Gastrocnemius medialis (tissue), 4 donors: ENCODE data around the gene RRP1.

ENCODE experiments used
- POLR2A ChIP-seq, 2 donors: fragments of 450-650 bp; IDR thresholded peaks; one replicate each; pipeline ENCODE4 v1.6.1; 2017; ENCODE audit warnings: antibody characterized with exemption in 2 of 2, mild to moderate bottlenecking in 2 of 2, moderate library complexity in 2 of 2
- TF ChIP-seq, protein P1 (sequence below), 5 experiments: fragments of 450-650 bp in 3 of 5; fragments of 200-600 bp in 2 of 5; sonication (generic) in 2 of 5; IDR thresholded peaks in 4 of 5; conservative IDR thresholded peaks in 1 of 5; 1 replicate in 4 of 5; 2 replicates in 1 of 5; pipeline ENCODE4 v1.5.1; 2016 to 2019; ENCODE audit warnings: antibody characterized with exemption in 5 of 5, mild to moderate bottlenecking in 3 of 5, moderate library complexity in 3 of 5

DNA sequence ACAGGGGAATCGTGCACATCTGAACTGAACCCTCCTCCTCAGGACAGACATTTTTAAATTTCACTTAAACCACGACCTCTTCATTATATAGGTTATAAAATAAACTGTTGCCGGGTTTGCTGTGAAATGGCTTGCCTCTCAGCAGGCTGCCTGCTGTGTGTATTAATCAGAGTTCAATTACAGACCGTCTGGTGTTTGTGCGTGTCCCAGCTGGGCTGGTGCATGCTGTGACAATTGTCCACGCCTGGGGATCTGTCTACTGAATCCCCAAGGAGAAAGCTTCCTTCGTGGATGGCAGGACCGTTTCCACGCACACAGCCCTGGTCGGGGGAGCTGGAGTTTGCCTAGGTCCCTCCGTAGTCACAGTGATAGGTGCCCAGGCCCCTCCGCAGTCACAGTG lies 62.2 kb downstream of the RRP1 start:
- TF ChIP-seq, protein P1, sequence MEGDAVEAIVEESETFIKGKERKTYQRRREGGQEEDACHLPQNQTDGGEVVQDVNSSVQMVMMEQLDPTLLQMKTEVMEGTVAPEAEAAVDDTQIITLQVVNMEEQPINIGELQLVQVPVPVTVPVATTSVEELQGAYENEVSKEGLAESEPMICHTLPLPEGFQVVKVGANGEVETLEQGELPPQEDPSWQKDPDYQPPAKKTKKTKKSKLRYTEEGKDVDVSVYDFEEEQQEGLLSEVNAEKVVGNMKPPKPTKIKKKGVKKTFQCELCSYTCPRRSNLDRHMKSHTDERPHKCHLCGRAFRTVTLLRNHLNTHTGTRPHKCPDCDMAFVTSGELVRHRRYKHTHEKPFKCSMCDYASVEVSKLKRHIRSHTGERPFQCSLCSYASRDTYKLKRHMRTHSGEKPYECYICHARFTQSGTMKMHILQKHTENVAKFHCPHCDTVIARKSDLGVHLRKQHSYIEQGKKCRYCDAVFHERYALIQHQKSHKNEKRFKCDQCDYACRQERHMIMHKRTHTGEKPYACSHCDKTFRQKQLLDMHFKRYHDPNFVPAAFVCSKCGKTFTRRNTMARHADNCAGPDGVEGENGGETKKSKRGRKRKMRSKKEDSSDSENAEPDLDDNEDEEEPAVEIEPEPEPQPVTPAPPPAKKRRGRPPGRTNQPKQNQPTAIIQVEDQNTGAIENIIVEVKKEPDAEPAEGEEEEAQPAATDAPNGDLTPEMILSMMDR (IDR thresholded peaks at IDR 0.05 in 4 of 5, conservative IDR thresholded peaks at IDR 0.05 in 1 of 5), result no peak
- TF ChIP-seq POLR2A (IDR thresholded peaks at IDR 0.05), result no peak
